ENCODE results near the gene CFAP61. TPM values are rescaled to one million over a fixed set of nuclear protein-coding genes. Genes with fewer than 3 reads are reported as not detected.
"Not testable (repeated sequence)": the region's sequence is repeated elsewhere in the genome, so short reads cannot be mapped to it uniquely, and the experiment has no call there.

CFAP61 gene
- polyA plus RNA-seq, 12 donors = 2.2 to 9.5 (median 5.1) TPM; not detected in 2

GRCh38 chr20:20210943-20211273 lies 158.6 kb downstream of the CFAP61 start:
- DNase-seq = no peak

- DNase-seq = no peak
Measured at GRCh38 chr20:20211274-20211987, 159.1 kb downstream of the CFAP61 start.

GRCh38 chr20:20211988-20212518 lies 159.7 kb downstream of the CFAP61 start:
- no peak for DNase-seq

GRCh38 chr20:20212675-20213096 lies 160.4 kb downstream of the CFAP61 start:
- no peak for DNase-seq

- DNase-seq = no peak
Measured at GRCh38 chr20:20213526-20214121, 161.3 kb downstream of the CFAP61 start.

GRCh38 chr20:20214757-20215275 lies 162.5 kb downstream of the CFAP61 start:
- no peak for DNase-seq

- no peak for DNase-seq
Measured at GRCh38 chr20:20215976-20216727, 163.8 kb downstream of the CFAP61 start.

GRCh38 chr20:20216941-20217340 lies 164.6 kb downstream of the CFAP61 start:
- no peak for DNase-seq

- no peak for DNase-seq
Measured at GRCh38 chr20:20217621-20218020, 165.3 kb downstream of the CFAP61 start.

GRCh38 chr20:20218106-20218505 lies 165.8 kb downstream of the CFAP61 start:
- DNase-seq = not testable (repeated sequence)

GRCh38 chr20:20219016-20219415 lies 166.7 kb downstream of the CFAP61 start:
- no peak for DNase-seq

- DNase-seq = no peak
Measured at GRCh38 chr20:20220134-20220533, 167.8 kb downstream of the CFAP61 start.

- no peak for DNase-seq
Measured at GRCh38 chr20:20223981-20224380, 171.6 kb downstream of the CFAP61 start.

GRCh38 chr20:20224806-20225205 lies 172.5 kb downstream of the CFAP61 start:
- DNase-seq = peak; percentile 25

- no peak for DNase-seq
Measured at GRCh38 chr20:20225325-20226043, 173.2 kb downstream of the CFAP61 start.

GRCh38 chr20:20226554-20226953 lies 174.2 kb downstream of the CFAP61 start:
- DNase-seq = no peak

GRCh38 chr20:20227013-20227571 lies 174.8 kb downstream of the CFAP61 start:
- DNase-seq = no peak

GRCh38 chr20:20228351-20228750 lies 176.0 kb downstream of the CFAP61 start:
- no peak for DNase-seq

- no peak for DNase-seq
Measured at GRCh38 chr20:20229595-20229994, 177.3 kb downstream of the CFAP61 start.

GRCh38 chr20:20230741-20231140 lies 178.4 kb downstream of the CFAP61 start:
- DNase-seq = no peak

GRCh38 chr20:20231528-20232298 lies 179.4 kb downstream of the CFAP61 start:
- no peak for DNase-seq

Data from muscle of arm (tissue), 12 donors.